Purkinje cell (primary cell): ENCODE data around the gene GPR15. TPM values are rescaled to one million over a fixed set of nuclear protein-coding genes. Genes with fewer than 3 reads are reported as not detected.

Experiments
- polyA plus RNA-seq: library from polyadenylated mRNA; unstranded; fragments of >200 nt; fragmentation: Nextera tagmentation; gene quantifications from 2 replicates; pipeline ENCODE4 v1.2.1, GENCODE V29; 2014

Gene GPR15
- polyA plus RNA-seq, result not detected in 2 replicates

GRCh38 chr3:98531622-98532274 is at the start of gene GPR15:
Gene GPR15, plus strand, starts transcription at chr3:98531978. Its CDS starts 56 bp downstream, at chr3:98532034.

GRCh38 chr3:98497381-98497780 is 34.4 kb upstream of the GPR15 start, which contains the start of gene OR5K2:
Gene OR5K2, plus strand, starts transcription at chr3:98497681. Its CDS starts 0 bp downstream, at chr3:98497681.

GRCh38 chr3:98522544-98523281 is 9.1 kb upstream of the GPR15 start, which contains the start of gene CLDND1:
Gene CLDND1, minus strand, starts transcription at chr3:98522902. Its CDS starts 1,478 bp downstream, at chr3:98521424.

Other genes with a start within 250 kb of the GPR15 start
- gene OR5H2, start 249.5 kb upstream of the GPR15 start, polyA plus RNA-seq, result not detected in 2 replicates
- gene OR5K4, start 178.1 kb upstream of the GPR15 start, polyA plus RNA-seq, result not detected in 2 replicates
- gene OR5K3, start 141.3 kb upstream of the GPR15 start, polyA plus RNA-seq, result 1.7 TPM in 1 of 2 replicates, not detected in the other
- not detected in 2 replicates for gene OR5K1, start 68.8 kb upstream of the GPR15 start, polyA plus RNA-seq
- not detected in 2 replicates for gene OR5K2, start 34.3 kb upstream of the GPR15 start, polyA plus RNA-seq
- gene CLDND1, start 9.1 kb upstream of the GPR15 start, polyA plus RNA-seq, result 647 and 814 TPM in 2 replicates
- gene CPOX, start 61.6 kb downstream of the GPR15 start, polyA plus RNA-seq, result 6.3 and 11.1 TPM in 2 replicates
- 39.4 and 46.5 TPM in 2 replicates for gene ST3GAL6, start 231.4 kb downstream of the GPR15 start, polyA plus RNA-seq